HL-60 (cell line): ENCODE measurements around the gene PRKAG2.

Experiments used
- CTCF ChIP-seq: IDR thresholded peaks from one replicate; pipeline ENCODE4 v1.5.1; 2011; ENCODE audit warnings: low read length, control low read depth, inconsistent platforms; ENCODE audit not compliant: insufficient read depth
- SPI1 ChIP-seq: IDR thresholded peaks from 2 replicates; pipeline ENCODE4 v1.6.1; 2012; ENCODE audit warnings: low read depth, mild to moderate bottlenecking, borderline replicate concordance

GRCh38 chr7:151872531-151873401, 4.1 kb downstream of the PRKAG2 start:
- TF ChIP-seq CTCF (no peak), SPI1 (no peak)
